ENCODE results near the gene REPS2. TPM values are rescaled to one million over a fixed set of nuclear protein-coding genes. Genes with fewer than 3 reads are reported as not detected.
"Not testable (repeated sequence)": the region's sequence is repeated elsewhere in the genome, so short reads cannot be mapped to it uniquely, and the experiment has no call there.

REPS2 gene
- total RNA-seq, 4 donors from 2014 or later, result 4.0 to 12.6 (median 5.0) TPM

GRCh38 chrX:16963216-16963615, 16.8 kb downstream of the REPS2 start:
- TF ChIP-seq, protein P1, sequence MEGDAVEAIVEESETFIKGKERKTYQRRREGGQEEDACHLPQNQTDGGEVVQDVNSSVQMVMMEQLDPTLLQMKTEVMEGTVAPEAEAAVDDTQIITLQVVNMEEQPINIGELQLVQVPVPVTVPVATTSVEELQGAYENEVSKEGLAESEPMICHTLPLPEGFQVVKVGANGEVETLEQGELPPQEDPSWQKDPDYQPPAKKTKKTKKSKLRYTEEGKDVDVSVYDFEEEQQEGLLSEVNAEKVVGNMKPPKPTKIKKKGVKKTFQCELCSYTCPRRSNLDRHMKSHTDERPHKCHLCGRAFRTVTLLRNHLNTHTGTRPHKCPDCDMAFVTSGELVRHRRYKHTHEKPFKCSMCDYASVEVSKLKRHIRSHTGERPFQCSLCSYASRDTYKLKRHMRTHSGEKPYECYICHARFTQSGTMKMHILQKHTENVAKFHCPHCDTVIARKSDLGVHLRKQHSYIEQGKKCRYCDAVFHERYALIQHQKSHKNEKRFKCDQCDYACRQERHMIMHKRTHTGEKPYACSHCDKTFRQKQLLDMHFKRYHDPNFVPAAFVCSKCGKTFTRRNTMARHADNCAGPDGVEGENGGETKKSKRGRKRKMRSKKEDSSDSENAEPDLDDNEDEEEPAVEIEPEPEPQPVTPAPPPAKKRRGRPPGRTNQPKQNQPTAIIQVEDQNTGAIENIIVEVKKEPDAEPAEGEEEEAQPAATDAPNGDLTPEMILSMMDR (IDR thresholded peaks at IDR 0.05), result no peak
- no peak for DNase-seq (ENCODE audit: low spot score)
- ATAC-seq (ENCODE audit: low FRiP score), result no peak

GRCh38 chrX:16964976-16965375, 18.5 kb downstream of the REPS2 start:
- not testable (repeated sequence) for ATAC-seq (ENCODE audit: low FRiP score)

DNA sequence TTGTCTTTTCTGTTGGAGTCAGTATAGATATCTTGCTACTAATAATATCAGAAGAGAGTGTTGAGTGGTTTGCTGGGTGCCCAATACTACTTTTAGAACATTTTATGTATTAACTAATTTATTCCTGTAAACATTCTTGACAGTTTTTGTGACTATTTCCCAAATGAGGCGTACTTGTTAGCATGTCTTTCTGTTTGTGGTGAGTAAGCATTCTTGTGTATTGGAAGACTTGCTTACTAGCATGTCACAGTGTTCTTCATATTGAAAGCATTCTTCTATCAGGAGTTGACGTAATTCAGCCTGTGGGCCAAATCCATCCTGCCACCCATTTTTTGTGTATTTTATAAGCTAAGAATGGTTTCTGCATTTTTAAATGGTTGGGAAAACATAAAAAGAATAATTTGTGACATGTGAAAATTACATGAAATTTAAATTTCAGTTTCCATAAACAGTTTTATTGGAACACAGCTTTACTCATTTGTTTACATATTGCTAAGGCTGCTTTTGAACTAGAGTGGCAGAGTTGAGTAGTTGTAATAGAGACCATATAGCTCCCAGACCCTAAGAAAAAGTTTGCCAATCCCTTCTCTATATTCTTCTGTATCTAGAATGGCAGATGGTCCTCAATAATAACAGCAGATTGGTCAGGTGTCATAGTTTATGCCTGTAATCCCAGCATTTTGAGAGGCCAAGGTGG, 20.4 kb downstream of the REPS2 start:
- no peak for ATAC-seq (ENCODE audit: low FRiP score)
- TF ChIP-seq, protein P1 (IDR thresholded peaks at IDR 0.05), result no peak
- no peak for DNase-seq (ENCODE audit: low spot score)

More at GRCh38 chrX:16964976-16965375, 18.5 kb downstream of the REPS2 start:
- not testable (repeated sequence) for DNase-seq (ENCODE audit: low spot score)

- not testable (repeated sequence) for ATAC-seq (ENCODE audit: low FRiP score); DNase-seq (ENCODE audit: low spot score)
These were observed 22.3 kb downstream of the REPS2 start for GRCh38 chrX:16968753-16969152.

DNA sequence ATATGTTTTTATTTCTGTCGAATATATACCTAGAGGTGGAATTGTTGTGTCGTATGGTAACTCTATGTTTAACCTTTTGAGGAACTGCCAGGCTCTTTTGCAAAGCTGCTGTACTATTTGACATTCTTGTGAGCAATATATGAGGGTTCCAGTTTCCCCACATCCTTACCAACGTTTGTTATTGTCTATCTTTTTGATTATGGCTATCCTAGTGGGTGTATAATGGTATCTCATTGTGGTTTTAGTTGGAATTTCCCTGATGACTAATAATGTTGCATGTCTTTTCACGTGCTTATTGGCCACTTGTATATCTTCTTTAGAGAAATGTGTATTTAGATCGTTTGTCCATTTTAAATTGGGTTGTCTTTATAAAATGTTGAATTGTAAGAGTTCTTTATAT, 24.5 kb downstream of the REPS2 start:
- no peak for DNase-seq (ENCODE audit: low spot score)
- ATAC-seq (ENCODE audit: low FRiP score), result no peak
- TF ChIP-seq, protein P1 (IDR thresholded peaks at IDR 0.05), result no peak

DNA sequence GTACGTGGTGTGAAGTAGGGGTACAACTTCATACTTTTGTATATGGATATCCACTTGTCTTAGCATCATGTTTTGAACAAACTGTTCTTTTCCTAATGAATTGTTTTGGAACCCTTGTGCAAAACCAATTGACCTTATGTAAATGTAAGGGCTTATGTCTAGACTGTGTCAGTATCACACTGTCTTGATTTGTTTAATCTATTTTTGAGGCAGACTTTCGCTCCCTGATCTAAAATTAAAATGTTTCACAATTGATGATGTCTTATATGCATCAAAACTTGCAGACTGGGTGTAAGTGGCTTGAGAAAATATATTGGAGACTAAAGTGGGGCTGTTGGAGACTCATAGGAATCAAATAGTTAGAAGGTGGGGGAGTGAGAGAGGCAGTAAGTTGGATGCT, 25.2 kb downstream of the REPS2 start:
- TF ChIP-seq, protein P1 (IDR thresholded peaks at IDR 0.05), result no peak
- DNase-seq (ENCODE audit: low spot score), result no peak
- ATAC-seq (ENCODE audit: low FRiP score), result no peak

- TF ChIP-seq, protein P1 (IDR thresholded peaks at IDR 0.05), result no peak
- ATAC-seq (ENCODE audit: low FRiP score) (no peak), DNase-seq (ENCODE audit: low spot score) (no peak)
These were observed 28.8 kb downstream of the REPS2 start for GRCh38 chrX:16975233-16975632.

DNA sequence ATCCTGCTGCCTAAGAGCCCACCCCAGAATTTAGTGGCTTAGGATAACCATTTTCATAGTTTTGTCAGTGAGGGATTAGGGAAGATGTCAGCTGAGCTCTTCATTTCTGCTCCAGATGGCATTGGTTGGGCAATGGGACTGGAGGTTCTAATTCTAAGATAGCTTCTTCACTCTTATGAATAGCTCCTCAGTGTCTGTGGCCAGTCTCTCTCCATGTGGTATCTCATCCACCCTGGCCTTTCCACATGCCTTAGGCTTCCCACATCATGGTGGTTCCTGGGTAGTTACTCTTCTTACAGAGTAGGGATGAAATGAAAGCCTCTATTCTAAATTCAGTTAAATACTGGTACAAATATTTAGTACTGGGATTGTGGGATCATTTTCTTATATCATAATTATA, 31.3 kb downstream of the REPS2 start:
- TF ChIP-seq, protein P1 (IDR thresholded peaks at IDR 0.05), result no peak
- ATAC-seq (ENCODE audit: low FRiP score) (no peak), DNase-seq (ENCODE audit: low spot score) (no peak)
